ENCODE data around the gene MANSC4.

The MANSC4 gene

GRCh38 chr12:27812502-27812901 lies 32.5 kb upstream of the MANSC4 start:
- no peak overlapping the region for H3K4ac ChIP-seq (ENCODE audit: low read length)
- H2AFZ ChIP-seq (ENCODE audit: low read length): no peak overlapping the region
- no peak overlapping the region for H2AK5ac ChIP-seq (ENCODE audit: low read depth, low read length)
- H3K18ac ChIP-seq (ENCODE audit: low read length): no peak overlapping the region
- H2BK12ac ChIP-seq (ENCODE audit: low read length): no peak overlapping the region
- no CpG with 5 or more reads among the region's 6 CpGs for WGBS, 2 donors (ENCODE audit: extremely low coverage in 2 of 2, insufficient read length in 2 of 2, insufficient replicate concordance in 1 of 2)
- H3K14ac ChIP-seq (ENCODE audit: low read length): no peak overlapping the region
- no peak overlapping the region for H3K23ac ChIP-seq (ENCODE audit: low read depth, low read length, poor library complexity)
- H3K36me3 ChIP-seq (replicated peaks in 1 of 2; ENCODE audit: control insufficient read depth in 2 of 2, insufficient read depth in 2 of 2, low read length in 2 of 2): no peaks in the 10 kb centered on the region
- H3K9ac ChIP-seq (ENCODE audit: low read depth, low read length, poor library complexity): no peak overlapping the region
- no peak overlapping the region for H3K4me2 ChIP-seq (ENCODE audit: insufficient read depth, low read length, poor library complexity, severe bottlenecking)
- H3K27me3 ChIP-seq (ENCODE audit: control insufficient read depth in 3 of 3, insufficient read depth in 3 of 3, low read depth in 1 of 3, low read length in 3 of 3): no peaks in the 10 kb centered on the region
- H3K9me3 ChIP-seq (replicated peaks in 1 of 2; ENCODE audit: control insufficient read depth in 2 of 2, insufficient read depth in 1 of 2, low read depth in 1 of 2, low read length in 2 of 2): no peaks in the 10 kb centered on the region
- no peak overlapping the region for H2BK120ac ChIP-seq (ENCODE audit: low read depth, low read length)
- H3K27ac ChIP-seq (replicated peaks; ENCODE audit: low read length): no peak overlapping the region
- no peak overlapping the region for H2BK5ac ChIP-seq (ENCODE audit: low read length)
- H4K8ac ChIP-seq (ENCODE audit: low read depth, low read length): no peak overlapping the region
- no peak overlapping the region for H4K91ac ChIP-seq (ENCODE audit: low read depth, low read length, poor library complexity)
- no peak overlapping the region for H3K4me3 ChIP-seq (ENCODE audit: low read length in 2 of 2)
- no peaks in the 10 kb centered on the region for H3K79me1 ChIP-seq (ENCODE audit: low read depth, low read length)
- no peaks in the 10 kb centered on the region for H3K4me1 ChIP-seq (ENCODE audit: control insufficient read depth in 2 of 2, insufficient read depth in 1 of 2, low read depth in 1 of 2, low read length in 2 of 2)
- DNase-seq (ENCODE audit: low spot score): no peak
- H2BK15ac ChIP-seq (ENCODE audit: low read length): no peak overlapping the region

- H3K9ac ChIP-seq (ENCODE audit: low read depth, low read length, poor library complexity): no peak overlapping the region
- H2AFZ ChIP-seq (ENCODE audit: low read length): no peak overlapping the region
- no peak for DNase-seq (ENCODE audit: low spot score)
- no peaks in the 10 kb centered on the region for H3K4me1 ChIP-seq (ENCODE audit: control insufficient read depth in 2 of 2, insufficient read depth in 1 of 2, low read depth in 1 of 2, low read length in 2 of 2)
- no CpG with 5 or more reads among the region's 4 CpGs for WGBS, 2 donors (ENCODE audit: extremely low coverage in 2 of 2, insufficient read length in 2 of 2, insufficient replicate concordance in 1 of 2)
- no peak overlapping the region for H2BK5ac ChIP-seq (ENCODE audit: low read length)
- no peak overlapping the region for H4K91ac ChIP-seq (ENCODE audit: low read depth, low read length, poor library complexity)
- H2BK12ac ChIP-seq (ENCODE audit: low read length): no peak overlapping the region
- H3K36me3 ChIP-seq (replicated peaks in 1 of 2; ENCODE audit: control insufficient read depth in 2 of 2, insufficient read depth in 2 of 2, low read length in 2 of 2): no peaks in the 10 kb centered on the region
- no peak overlapping the region for H3K23ac ChIP-seq (ENCODE audit: low read depth, low read length, poor library complexity)
- no peak overlapping the region for H3K14ac ChIP-seq (ENCODE audit: low read length)
- H3K27me3 ChIP-seq (ENCODE audit: control insufficient read depth in 3 of 3, insufficient read depth in 3 of 3, low read depth in 1 of 3, low read length in 3 of 3): no peaks in the 10 kb centered on the region
- H3K9me3 ChIP-seq (replicated peaks in 1 of 2; ENCODE audit: control insufficient read depth in 2 of 2, insufficient read depth in 1 of 2, low read depth in 1 of 2, low read length in 2 of 2): no peaks in the 10 kb centered on the region
- H4K8ac ChIP-seq (ENCODE audit: low read depth, low read length): no peak overlapping the region
- H2BK120ac ChIP-seq (ENCODE audit: low read depth, low read length): no peak overlapping the region
- H3K18ac ChIP-seq (ENCODE audit: low read length): no peak overlapping the region
- H2AK5ac ChIP-seq (ENCODE audit: low read depth, low read length): no peak overlapping the region
- no peak overlapping the region for H3K4me3 ChIP-seq (ENCODE audit: low read length in 2 of 2)
- no peak overlapping the region for H3K4me2 ChIP-seq (ENCODE audit: insufficient read depth, low read length, poor library complexity, severe bottlenecking)
- no peaks in the 10 kb centered on the region for H3K79me1 ChIP-seq (ENCODE audit: low read depth, low read length)
- H3K27ac ChIP-seq (replicated peaks; ENCODE audit: low read length): no peak overlapping the region
- H2BK15ac ChIP-seq (ENCODE audit: low read length): no peak overlapping the region
- no peak overlapping the region for H3K4ac ChIP-seq (ENCODE audit: low read length)
Measured at GRCh38 chr12:27810756-27811155, 30.7 kb upstream of the MANSC4 start.

DNA sequence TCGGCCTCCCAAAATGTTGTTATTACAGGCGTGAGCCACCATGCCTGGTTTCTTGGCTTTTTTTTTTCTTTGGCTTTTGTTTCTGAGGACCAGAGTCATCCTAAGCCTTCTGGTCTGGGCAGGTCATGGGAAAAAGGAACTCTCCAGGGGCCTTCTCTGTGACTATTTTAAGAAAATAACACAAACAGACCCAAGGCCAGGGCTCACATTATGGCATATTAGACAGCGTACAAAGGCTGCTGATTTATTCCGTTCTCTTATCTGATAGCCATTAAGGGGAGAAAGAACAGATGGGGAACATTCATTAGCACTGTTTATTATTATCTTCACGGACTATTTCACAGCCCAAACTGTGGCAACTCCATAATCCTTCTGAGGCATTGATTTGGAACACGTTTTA lies 28.8 kb upstream of the MANSC4 start:
- H4K91ac ChIP-seq (ENCODE audit: low read depth, low read length, poor library complexity): no peak overlapping the region
- no peaks in the 10 kb centered on the region for H3K9me3 ChIP-seq (replicated peaks in 1 of 2; ENCODE audit: control insufficient read depth in 2 of 2, insufficient read depth in 1 of 2, low read depth in 1 of 2, low read length in 2 of 2)
- DNase-seq (ENCODE audit: low spot score): no peak
- H3K79me1 ChIP-seq (ENCODE audit: low read depth, low read length): no peaks in the 10 kb centered on the region
- no peak overlapping the region for H3K27ac ChIP-seq (replicated peaks; ENCODE audit: low read length)
- no peaks in the 10 kb centered on the region for H3K36me3 ChIP-seq (replicated peaks in 1 of 2; ENCODE audit: control insufficient read depth in 2 of 2, insufficient read depth in 2 of 2, low read length in 2 of 2)
- no peak overlapping the region for H2AFZ ChIP-seq (ENCODE audit: low read length)
- no CpG with 5 or more reads among the region's 6 CpGs for WGBS, 2 donors (ENCODE audit: extremely low coverage in 2 of 2, insufficient read length in 2 of 2, insufficient replicate concordance in 1 of 2)
- H3K4me1 ChIP-seq (ENCODE audit: control insufficient read depth in 2 of 2, insufficient read depth in 1 of 2, low read depth in 1 of 2, low read length in 2 of 2): no peaks in the 10 kb centered on the region
- H3K4me2 ChIP-seq (ENCODE audit: insufficient read depth, low read length, poor library complexity, severe bottlenecking): no peak overlapping the region
- H2BK5ac ChIP-seq (ENCODE audit: low read length): no peak overlapping the region
- H3K4ac ChIP-seq (ENCODE audit: low read length): no peak overlapping the region
- H2AK5ac ChIP-seq (ENCODE audit: low read depth, low read length): no peak overlapping the region
- no peaks in the 10 kb centered on the region for H3K27me3 ChIP-seq (ENCODE audit: control insufficient read depth in 3 of 3, insufficient read depth in 3 of 3, low read depth in 1 of 3, low read length in 3 of 3)
- H3K9ac ChIP-seq (ENCODE audit: low read depth, low read length, poor library complexity): no peak overlapping the region
- H3K23ac ChIP-seq (ENCODE audit: low read depth, low read length, poor library complexity): no peak overlapping the region
- no peak overlapping the region for H3K18ac ChIP-seq (ENCODE audit: low read length)
- H3K4me3 ChIP-seq (ENCODE audit: low read length in 2 of 2): no peak overlapping the region
- no peak overlapping the region for H2BK120ac ChIP-seq (ENCODE audit: low read depth, low read length)
- no peak overlapping the region for H2BK12ac ChIP-seq (ENCODE audit: low read length)
- no peak overlapping the region for H4K8ac ChIP-seq (ENCODE audit: low read depth, low read length)
- H2BK15ac ChIP-seq (ENCODE audit: low read length): no peak overlapping the region
- no peak overlapping the region for H3K14ac ChIP-seq (ENCODE audit: low read length)

DNA sequence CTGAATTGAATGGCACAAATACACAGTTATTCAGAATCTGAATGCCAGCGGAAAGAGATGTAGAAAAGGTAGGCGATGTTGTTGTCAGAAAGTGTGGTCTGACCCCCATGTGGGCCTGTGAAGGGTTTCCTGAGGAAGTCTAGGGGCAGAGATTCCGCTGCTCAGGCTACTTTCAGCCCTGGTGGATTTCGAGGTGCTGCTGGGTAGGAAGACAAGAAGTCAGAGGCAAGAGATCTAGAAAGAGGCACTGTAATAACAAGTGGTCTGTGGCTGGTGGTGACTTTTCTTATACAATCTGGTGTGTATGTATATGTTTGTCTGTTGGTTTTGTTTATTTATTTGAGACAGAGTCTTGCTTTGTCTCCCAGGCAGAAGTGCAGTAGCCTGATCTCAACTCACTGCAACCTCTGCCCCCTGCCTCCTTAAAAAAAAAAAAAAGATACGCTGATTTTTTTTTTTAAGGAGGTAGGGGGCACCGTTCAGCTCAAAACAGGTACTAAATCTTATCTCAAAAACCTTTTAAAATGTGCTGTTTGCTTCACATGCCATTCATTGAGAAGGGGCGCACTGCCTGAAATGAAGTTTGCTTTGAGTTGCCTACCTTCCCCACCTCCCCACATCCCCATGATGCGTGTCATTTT lies 27.1 kb upstream of the MANSC4 start:
- Histone ChIP-seq H3K27me3 (ENCODE audit: control insufficient read depth in 3 of 3, insufficient read depth in 3 of 3, low read depth in 1 of 3, low read length in 3 of 3) (no peaks in the 10 kb centered on the region), H2BK12ac (ENCODE audit: low read length) (no peak overlapping the region), H3K9me3 (replicated peaks in 1 of 2; ENCODE audit: control insufficient read depth in 2 of 2, insufficient read depth in 1 of 2, low read depth in 1 of 2, low read length in 2 of 2) (no peaks in the 10 kb centered on the region), H3K4ac (ENCODE audit: low read length) (no peak overlapping the region), H3K4me1 (ENCODE audit: control insufficient read depth in 2 of 2, insufficient read depth in 1 of 2, low read depth in 1 of 2, low read length in 2 of 2) (no peaks in the 10 kb centered on the region), H3K18ac (ENCODE audit: low read length) (no peak overlapping the region), H3K23ac (ENCODE audit: low read depth, low read length, poor library complexity) (no peak overlapping the region), H3K4me2 (ENCODE audit: insufficient read depth, low read length, poor library complexity, severe bottlenecking) (no peak overlapping the region), H3K79me1 (ENCODE audit: low read depth, low read length) (no peaks in the 10 kb centered on the region), H4K8ac (ENCODE audit: low read depth, low read length) (no peak overlapping the region), H3K4me3 (ENCODE audit: low read length in 2 of 2) (no peak overlapping the region), H2AFZ (ENCODE audit: low read length) (no peak overlapping the region), H2BK15ac (ENCODE audit: low read length) (no peak overlapping the region), H2AK5ac (ENCODE audit: low read depth, low read length) (no peak overlapping the region), H3K36me3 (replicated peaks in 1 of 2; ENCODE audit: control insufficient read depth in 2 of 2, insufficient read depth in 2 of 2, low read length in 2 of 2) (no peaks in the 10 kb centered on the region), H2BK5ac (ENCODE audit: low read length) (no peak overlapping the region), H3K27ac (replicated peaks; ENCODE audit: low read length) (no peak overlapping the region), H2BK120ac (ENCODE audit: low read depth, low read length) (no peak overlapping the region), H3K9ac (ENCODE audit: low read depth, low read length, poor library complexity) (no peak overlapping the region), H3K14ac (ENCODE audit: low read length) (no peak overlapping the region), H4K91ac (ENCODE audit: low read depth, low read length, poor library complexity) (no peak overlapping the region)
- DNase-seq (ENCODE audit: low spot score): no peak
- no CpG with 5 or more reads among the region's 8 CpGs for WGBS, 2 donors (ENCODE audit: extremely low coverage in 2 of 2, insufficient read length in 2 of 2, insufficient replicate concordance in 1 of 2)
